ENCODE data around the gene CSNK1E.

The CSNK1E gene

DNA sequence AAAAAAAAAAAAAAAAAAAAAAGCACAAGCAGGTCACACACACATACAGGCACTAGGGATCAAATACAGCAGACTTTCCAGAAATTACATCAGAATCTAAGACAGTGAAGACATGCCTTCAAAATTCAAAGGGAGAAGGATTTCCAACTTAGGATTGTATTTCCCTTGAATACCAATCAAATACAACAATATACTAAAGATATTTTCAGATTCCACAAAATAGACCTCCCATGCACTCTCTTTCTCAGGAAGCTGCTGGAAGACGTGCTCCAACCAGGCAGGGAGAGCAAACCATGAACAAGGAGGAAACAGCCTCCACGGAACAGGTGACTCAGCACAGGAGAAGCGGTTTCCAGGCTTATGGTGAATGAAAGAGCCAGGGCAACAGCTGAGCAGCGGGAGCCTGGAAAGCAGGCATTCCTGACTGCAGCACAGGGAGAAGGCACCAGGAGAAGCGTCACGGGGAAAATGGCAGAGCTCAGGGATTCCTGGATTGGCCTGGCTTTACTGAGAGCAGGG, 76.4 kb downstream of the CSNK1E start:
- H3K4me1 ChIP-seq (ENCODE audit: insufficient read depth, low read length, poor library complexity, severe bottlenecking) = no peaks in the 10 kb centered on the region
- no peak overlapping the region for H2AFZ ChIP-seq (ENCODE audit: low read length)
- no peaks in the 10 kb centered on the region for H3K27me3 ChIP-seq (ENCODE audit: insufficient read depth, low read length, poor library complexity, severe bottlenecking)
- TF ChIP-seq, protein P1, sequence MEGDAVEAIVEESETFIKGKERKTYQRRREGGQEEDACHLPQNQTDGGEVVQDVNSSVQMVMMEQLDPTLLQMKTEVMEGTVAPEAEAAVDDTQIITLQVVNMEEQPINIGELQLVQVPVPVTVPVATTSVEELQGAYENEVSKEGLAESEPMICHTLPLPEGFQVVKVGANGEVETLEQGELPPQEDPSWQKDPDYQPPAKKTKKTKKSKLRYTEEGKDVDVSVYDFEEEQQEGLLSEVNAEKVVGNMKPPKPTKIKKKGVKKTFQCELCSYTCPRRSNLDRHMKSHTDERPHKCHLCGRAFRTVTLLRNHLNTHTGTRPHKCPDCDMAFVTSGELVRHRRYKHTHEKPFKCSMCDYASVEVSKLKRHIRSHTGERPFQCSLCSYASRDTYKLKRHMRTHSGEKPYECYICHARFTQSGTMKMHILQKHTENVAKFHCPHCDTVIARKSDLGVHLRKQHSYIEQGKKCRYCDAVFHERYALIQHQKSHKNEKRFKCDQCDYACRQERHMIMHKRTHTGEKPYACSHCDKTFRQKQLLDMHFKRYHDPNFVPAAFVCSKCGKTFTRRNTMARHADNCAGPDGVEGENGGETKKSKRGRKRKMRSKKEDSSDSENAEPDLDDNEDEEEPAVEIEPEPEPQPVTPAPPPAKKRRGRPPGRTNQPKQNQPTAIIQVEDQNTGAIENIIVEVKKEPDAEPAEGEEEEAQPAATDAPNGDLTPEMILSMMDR (conservative IDR thresholded peaks at IDR 0.05; ENCODE audit: low read length) = no peak
- no peak for TF ChIP-seq EZH2phosphoT487 (IDR thresholded peaks at IDR 0.05; ENCODE audit: borderline replicate concordance)
- no peaks in the 10 kb centered on the region for H4K20me1 ChIP-seq (ENCODE audit: insufficient read depth, low read length, poor library complexity, severe bottlenecking)
- no peak overlapping the region for H3K4me3 ChIP-seq (ENCODE audit: low read length, poor library complexity, severe bottlenecking)
- H3K9me2 ChIP-seq (replicated peaks; ENCODE audit: low read depth, low read length) = no peaks in the 10 kb centered on the region
- H3K9me3 ChIP-seq (ENCODE audit: insufficient read depth, low read depth, low read length) = no peaks in the 10 kb centered on the region
- H3K79me2 ChIP-seq (ENCODE audit: insufficient read depth, low read length) = no peaks in the 10 kb centered on the region
- no peaks in the 10 kb centered on the region for H3F3A ChIP-seq (ENCODE audit: low read depth)
- H3K9ac ChIP-seq (ENCODE audit: low read depth, low read length, poor library complexity, severe bottlenecking) = no peak overlapping the region
- peaks cover 8% of the 10 kb centered on the region; the same call in 1 of the 2 replicates for H3K36me3 ChIP-seq (ENCODE audit: insufficient read depth, low read length)
- no peak overlapping the region for H3K4me2 ChIP-seq (ENCODE audit: low read depth, low read length, poor library complexity, severe bottlenecking)

Data from Loucy (cell line).